DMS153 treated with DMSO at 0.1 percent for 48 hours (cell line): ENCODE measurements around the gene ACTL6B.

Source experiments
- DNase-seq: peaks from one replicate; lab custom pipeline; 2025; ENCODE audit not compliant: unreplicated experiment; lab: John Stamatoyannopoulos, UW

ACTL6B gene

GRCh38 chr7:100602889-100603725, 53.1 kb downstream of the ACTL6B start:
- no peak for DNase-seq

- no peak for DNase-seq
Observed at GRCh38 chr7:100600730-100601038, 55.6 kb downstream of the ACTL6B start.

- no peak for DNase-seq
Observed at GRCh38 chr7:100599911-100600729, 56.1 kb downstream of the ACTL6B start.

GRCh38 chr7:100598425-100598824, 57.8 kb downstream of the ACTL6B start:
- DNase-seq, result no peak

- no peak for DNase-seq
Observed at GRCh38 chr7:100595188-100595587, 61.1 kb downstream of the ACTL6B start.
